Measurements from ENCODE around the gene PAX4. TPM values are rescaled to one million over a fixed set of nuclear protein-coding genes. Genes with fewer than 3 reads are reported as not detected.

PAX4 gene, protein sequence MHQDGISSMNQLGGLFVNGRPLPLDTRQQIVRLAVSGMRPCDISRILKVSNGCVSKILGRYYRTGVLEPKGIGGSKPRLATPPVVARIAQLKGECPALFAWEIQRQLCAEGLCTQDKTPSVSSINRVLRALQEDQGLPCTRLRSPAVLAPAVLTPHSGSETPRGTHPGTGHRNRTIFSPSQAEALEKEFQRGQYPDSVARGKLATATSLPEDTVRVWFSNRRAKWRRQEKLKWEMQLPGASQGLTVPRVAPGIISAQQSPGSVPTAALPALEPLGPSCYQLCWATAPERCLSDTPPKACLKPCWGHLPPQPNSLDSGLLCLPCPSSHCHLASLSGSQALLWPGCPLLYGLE
- polyA plus RNA-seq = not detected

- peaks cover 0 to 5% (median 0%) of the 10 kb centered on the region in 3 donors for H3K4me1 Mint-ChIP-seq
- no peak within 1 kb of the TSS for H3K27ac Mint-ChIP-seq
- no peaks in the 10 kb centered on the region for H3K36me3 Mint-ChIP-seq
- no peak within 1 kb of the TSS for H3K4me3 Mint-ChIP-seq
- H3K9me3 Mint-ChIP-seq = no peaks in the 10 kb centered on the region
- peaks cover 52% of the 10 kb centered on the region for H3K27me3 Mint-ChIP-seq
These were observed at the start of gene PAX4 for GRCh38 chr7:127618042-127618441. Gene PAX4 (minus strand): TSS chr7:127618142. CDS start chr7:127615928, 2,214 bp downstream.

- H3K27ac Mint-ChIP-seq = no peak overlapping the region
- H3K4me1 Mint-ChIP-seq = peaks cover 17 to 33% (median 33%) of the 10 kb centered on the region in 3 donors
- peaks cover 3% of the 10 kb centered on the region for H3K36me3 Mint-ChIP-seq
- no peaks in the 10 kb centered on the region for H3K9me3 Mint-ChIP-seq
- H3K27me3 Mint-ChIP-seq = no peaks in the 10 kb centered on the region
- H3K4me3 Mint-ChIP-seq = no peak overlapping the region
These were observed 49.2 kb upstream of the PAX4 start for GRCh38 chr7:127667017-127667670.

DNA sequence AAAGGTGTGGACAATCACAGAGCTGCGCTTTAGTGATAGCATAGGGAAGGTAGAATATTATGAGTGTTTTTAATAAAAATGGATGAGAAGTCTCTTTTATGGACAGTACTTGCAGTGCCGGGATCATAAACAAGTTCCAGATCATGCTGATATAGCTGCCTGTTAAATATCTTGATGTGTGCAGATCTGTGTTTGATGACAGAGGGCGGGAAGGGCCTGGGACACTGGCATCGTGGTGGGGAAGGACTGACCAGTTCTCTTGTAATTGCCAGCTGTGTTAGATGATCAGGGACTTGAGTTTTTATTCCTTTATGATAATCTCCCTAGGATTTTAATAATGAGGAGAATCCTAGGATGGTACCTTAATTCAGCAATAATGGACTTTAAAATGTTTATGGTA lies 48.7 kb upstream of the PAX4 start:
- Mint-ChIP-seq H3K36me3 (peaks cover 3% of the 10 kb centered on the region), H3K4me1 (peaks cover 19 to 33% (median 33%) of the 10 kb centered on the region in 3 donors), H3K27me3 (no peaks in the 10 kb centered on the region), H3K4me3 (no peak overlapping the region), H3K27ac (no peak overlapping the region), H3K9me3 (no peaks in the 10 kb centered on the region)

DNA sequence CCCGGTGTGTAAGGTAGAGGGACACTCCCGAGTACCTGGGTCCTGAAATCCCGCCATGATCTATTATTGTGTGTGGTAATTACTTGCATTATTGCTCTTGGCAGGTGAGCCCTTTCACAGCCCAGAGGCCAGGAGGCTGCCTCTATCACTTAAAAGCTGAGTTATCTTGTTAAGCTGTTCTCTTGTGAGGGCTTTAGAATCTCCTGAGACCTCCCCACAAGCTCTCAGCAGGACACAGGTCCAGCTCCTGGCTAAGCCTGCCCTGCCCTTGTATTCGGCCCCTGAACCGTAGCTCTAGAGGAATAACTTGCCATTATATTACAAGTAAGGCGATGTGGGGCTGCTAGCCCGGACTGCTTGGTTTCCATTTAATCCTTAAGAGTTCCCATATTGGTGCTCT lies 48.0 kb upstream of the PAX4 start:
- Mint-ChIP-seq H3K36me3 (peaks cover 3% of the 10 kb centered on the region), H3K27me3 (no peaks in the 10 kb centered on the region), H3K4me3 (no peak overlapping the region), H3K4me1 (peaks cover 19 to 35% (median 33%) of the 10 kb centered on the region in 3 donors), H3K27ac (no peak overlapping the region), H3K9me3 (no peaks in the 10 kb centered on the region)

DNA sequence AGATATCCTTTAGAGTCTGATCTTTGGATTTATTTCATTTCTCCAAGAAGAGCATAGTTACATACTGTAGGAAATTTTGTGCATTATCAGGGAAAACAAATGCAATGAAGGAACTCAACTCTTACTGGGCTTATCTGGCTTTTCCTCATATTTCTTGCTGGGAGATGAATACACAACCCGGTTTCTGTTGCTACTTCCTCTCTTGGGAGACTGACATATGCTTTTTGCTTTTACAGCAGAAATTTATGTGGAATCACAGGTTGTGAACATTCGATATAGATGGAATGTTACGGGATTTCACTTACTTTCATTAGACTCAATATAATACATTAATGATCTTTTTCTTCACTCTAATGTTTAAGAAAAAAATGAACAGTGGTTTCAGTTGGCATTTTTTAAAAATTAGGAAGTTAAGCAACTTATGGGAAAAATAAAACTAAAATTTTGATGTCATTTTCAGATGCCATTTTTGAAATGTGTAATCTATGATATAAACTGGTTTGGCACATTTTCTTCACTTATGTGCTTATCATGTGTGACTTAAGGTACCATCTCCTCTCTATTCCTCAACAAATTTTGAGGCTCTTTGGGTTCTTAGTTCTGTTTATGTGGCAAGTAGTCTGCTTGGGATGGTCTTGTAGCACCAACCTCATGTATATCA lies 41.2 kb upstream of the PAX4 start:
- Mint-ChIP-seq H3K36me3 (peaks cover 2% of the 10 kb centered on the region), H3K9me3 (no peaks in the 10 kb centered on the region)

DNA sequence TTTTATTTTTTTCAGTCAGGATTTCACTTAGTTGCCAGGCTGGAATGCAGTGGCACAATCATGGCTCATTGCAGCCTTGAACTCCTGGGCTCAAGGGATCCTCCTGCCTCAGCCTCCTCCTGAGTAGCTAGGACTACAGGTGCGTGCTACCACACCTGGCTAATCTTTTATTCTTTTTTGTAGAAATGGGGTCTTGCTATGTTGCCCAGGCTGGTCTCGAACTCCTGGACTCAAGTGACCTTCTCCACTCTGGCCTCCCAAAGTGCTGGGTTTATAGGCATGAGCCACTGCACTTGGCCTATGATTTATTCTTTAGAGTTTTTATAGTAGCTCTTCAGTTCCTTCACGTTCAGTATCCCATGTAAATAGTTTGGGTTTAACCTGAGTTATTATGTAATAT lies 39.6 kb upstream of the PAX4 start:
- H3K9me3 Mint-ChIP-seq = no peaks in the 10 kb centered on the region
- H3K27ac Mint-ChIP-seq = peak overlapping the region in 1 of 3 donors; percentile 17
- no peaks in the 10 kb centered on the region for H3K27me3 Mint-ChIP-seq
- peaks cover 47 to 56% (median 52%) of the 10 kb centered on the region in 3 donors for H3K4me1 Mint-ChIP-seq
- H3K4me3 Mint-ChIP-seq = no peak overlapping the region
- H3K36me3 Mint-ChIP-seq = peaks cover 2% of the 10 kb centered on the region

More for the DNA sequence above, 41.2 kb upstream of the PAX4 start:
- Mint-ChIP-seq H3K27me3 (no peaks in the 10 kb centered on the region), H3K27ac (no peak overlapping the region), H3K4me1 (peaks cover 35 to 45% (median 40%) of the 10 kb centered on the region in 3 donors), H3K4me3 (no peak overlapping the region)

DNA sequence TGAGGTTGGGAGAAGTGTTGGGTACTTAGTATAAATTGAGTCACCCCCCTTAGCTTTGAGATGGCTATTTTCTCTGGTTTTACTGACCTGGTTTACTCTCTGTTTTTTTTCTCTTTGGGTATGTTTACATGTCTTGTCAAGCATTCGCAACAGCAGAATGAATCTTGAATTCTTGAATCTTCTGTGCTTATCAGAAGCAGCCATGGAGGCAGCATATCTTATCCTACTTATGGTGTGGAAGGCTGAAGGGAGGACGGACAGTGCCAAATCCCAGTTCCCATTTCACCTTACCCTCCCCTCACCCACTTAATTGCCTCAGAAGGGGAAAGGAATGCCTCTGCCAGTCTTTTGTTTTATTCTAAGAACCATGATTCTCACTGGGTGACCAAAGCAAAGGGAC lies 37.8 kb upstream of the PAX4 start:
- Mint-ChIP-seq H3K27me3 (no peaks in the 10 kb centered on the region), H3K27ac (peak overlapping the region in 1 of 3 donors; percentile 21), H3K4me3 (peak overlapping the region in 2 of 4 donors; percentile 50 to 97), H3K36me3 (peaks cover under 1% of the 10 kb centered on the region), H3K4me1 (peaks cover 53 to 56% (median 54%) of the 10 kb centered on the region in 3 donors), H3K9me3 (no peaks in the 10 kb centered on the region)

GRCh38 chr7:127654404-127655394 lies 36.8 kb upstream of the PAX4 start:
- H3K27ac Mint-ChIP-seq = peak overlapping the region; percentile 0 to 84 (median 57)

DNA sequence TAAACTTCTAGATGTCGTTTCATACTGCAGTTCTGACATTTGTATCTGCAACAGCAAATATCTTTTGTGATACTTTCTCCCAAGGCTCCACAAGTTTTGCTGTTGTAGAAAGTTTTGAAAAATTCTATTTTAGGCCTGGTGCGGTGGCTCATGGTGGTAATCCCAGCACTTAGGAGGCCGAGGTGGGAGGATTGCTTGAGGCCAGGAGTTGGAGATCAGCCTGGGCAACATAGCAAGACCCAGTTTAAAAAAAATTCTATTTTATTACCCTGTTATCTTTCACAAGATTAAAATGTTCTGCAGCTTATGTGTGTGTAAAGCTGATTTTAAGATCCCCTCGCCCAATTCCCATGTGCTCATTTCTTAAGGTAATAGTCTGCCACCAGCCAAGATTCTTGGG lies 35.5 kb upstream of the PAX4 start:
- Mint-ChIP-seq H3K4me1 (peaks cover 42 to 45% (median 44%) of the 10 kb centered on the region in 3 donors), H3K27me3 (no peaks in the 10 kb centered on the region), H3K9me3 (no peaks in the 10 kb centered on the region), H3K36me3 (no peaks in the 10 kb centered on the region), H3K27ac (peak overlapping the region in 1 of 3 donors; percentile 84), H3K4me3 (peak overlapping the region in 3 of 4 donors; percentile 76 to 98 (median 97))

More at GRCh38 chr7:127654404-127655394, 36.8 kb upstream of the PAX4 start:
- Mint-ChIP-seq H3K27me3 (no peaks in the 10 kb centered on the region), H3K4me3 (peak overlapping the region in 3 of 4 donors; percentile 18 to 97 (median 65)), H3K9me3 (no peaks in the 10 kb centered on the region), H3K36me3 (no peaks in the 10 kb centered on the region), H3K4me1 (peaks cover 48 to 52% (median 49%) of the 10 kb centered on the region in 3 donors)

GRCh38 chr7:127652333-127653248 lies 34.6 kb upstream of the PAX4 start:
- Mint-ChIP-seq H3K4me3 (peak overlapping the region in 2 of 4 donors; percentile 97 to 98), H3K36me3 (no peaks in the 10 kb centered on the region), H3K4me1 (peaks cover 38 to 43% (median 42%) of the 10 kb centered on the region in 3 donors), H3K27me3 (no peaks in the 10 kb centered on the region), H3K9me3 (no peaks in the 10 kb centered on the region), H3K27ac (no peak overlapping the region)

DNA sequence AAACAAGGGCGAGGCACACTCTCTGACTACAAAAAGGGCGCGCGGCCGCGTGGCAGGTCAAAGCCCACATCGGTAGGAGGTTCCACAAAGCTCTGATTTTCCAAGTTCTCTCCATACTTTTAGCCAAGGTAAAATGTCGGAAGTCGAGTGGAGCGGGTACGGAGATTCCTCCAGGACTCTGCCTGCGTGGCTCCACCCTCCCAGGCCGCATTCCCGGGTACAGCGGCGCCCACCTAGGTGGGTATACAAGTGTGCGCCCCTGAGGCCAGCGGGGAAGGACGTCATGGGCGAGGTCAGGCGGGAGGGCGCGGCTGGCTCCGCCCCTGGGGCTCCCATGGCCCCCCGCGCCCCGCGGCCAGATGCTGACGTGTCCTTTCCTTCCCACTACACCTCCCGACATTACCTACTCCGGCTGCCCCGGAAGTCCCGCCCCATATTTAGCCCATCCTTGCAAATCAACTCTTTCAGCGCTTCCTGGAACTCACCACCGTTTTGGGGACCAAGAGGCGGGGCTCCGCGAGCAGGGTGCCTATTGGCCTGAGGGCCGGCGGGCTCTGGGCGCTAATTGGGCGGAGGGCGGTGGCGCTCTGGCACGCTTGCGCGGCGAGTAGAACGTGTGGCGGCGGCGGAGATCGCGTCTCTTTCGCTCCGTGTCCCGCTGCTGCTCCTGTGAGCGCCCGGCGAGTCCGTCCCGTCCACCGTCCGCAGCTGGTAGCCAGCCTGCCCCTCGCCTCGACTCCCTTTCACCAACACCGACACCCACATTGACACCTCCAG lies 33.8 kb upstream of the PAX4 start, which contains the start of gene SND1:
Gene SND1, plus strand, starts transcription at position 639 of the 777 bp plus-strand sequence. CDS start 180 bp downstream, outside the sequence.
- Mint-ChIP-seq H3K4me1 (peaks cover 33 to 40% (median 38%) of the 10 kb centered on the region in 3 donors), H3K27me3 (no peaks in the 10 kb centered on the region), H3K9me3 (no peaks in the 10 kb centered on the region), H3K27ac (no peak within 1 kb of the TSS), H3K4me3 (peak within 1 kb of the TSS in 2 of 4 donors; percentile 97 to 98), H3K36me3 (no peaks in the 10 kb centered on the region)

- H3K27ac Mint-ChIP-seq = no peak overlapping the region
- H3K4me3 Mint-ChIP-seq = peak overlapping the region in 2 of 4 donors; percentile 97 to 98
- H3K36me3 Mint-ChIP-seq = no peaks in the 10 kb centered on the region
- H3K4me1 Mint-ChIP-seq = peaks cover 33 to 38% (median 37%) of the 10 kb centered on the region in 3 donors
- H3K9me3 Mint-ChIP-seq = no peaks in the 10 kb centered on the region
- H3K27me3 Mint-ChIP-seq = no peaks in the 10 kb centered on the region
These were observed 33.1 kb upstream of the PAX4 start for GRCh38 chr7:127650847-127651555.
